ENCODE results near the gene CMSS1.
"Not testable (repeated sequence)": the region's sequence is repeated elsewhere in the genome, so short reads cannot be mapped to it uniquely, and the experiment has no call there.

The CMSS1 gene

GRCh38 chr3:100090669-100091005 lies 273.0 kb downstream of the CMSS1 start:
- no peak for DNase-seq

- no peak for DNase-seq
Observed at GRCh38 chr3:100093831-100094230, 276.2 kb downstream of the CMSS1 start.

GRCh38 chr3:100096286-100096685 lies 278.6 kb downstream of the CMSS1 start:
- DNase-seq, result not testable (repeated sequence)

GRCh38 chr3:100096866-100097265 lies 279.2 kb downstream of the CMSS1 start:
- DNase-seq, result no peak

GRCh38 chr3:100097919-100098783 lies 280.5 kb downstream of the CMSS1 start:
- DNase-seq, result no peak

GRCh38 chr3:100098784-100099070 lies 281.1 kb downstream of the CMSS1 start:
- DNase-seq, result no peak

GRCh38 chr3:100099621-100100020 lies 282.0 kb downstream of the CMSS1 start:
- DNase-seq, result no peak

GRCh38 chr3:100100425-100100824 lies 282.8 kb downstream of the CMSS1 start:
- DNase-seq, result no peak

- DNase-seq, result no peak
Observed at GRCh38 chr3:100102757-100103156, 285.1 kb downstream of the CMSS1 start.

GRCh38 chr3:100103558-100104441 lies 286.1 kb downstream of the CMSS1 start:
- DNase-seq, result no peak

- DNase-seq, result no peak
Observed at GRCh38 chr3:100104442-100104798, 286.8 kb downstream of the CMSS1 start.

GRCh38 chr3:100104817-100105413 lies 287.3 kb downstream of the CMSS1 start:
- DNase-seq, result no peak

- DNase-seq, result no peak
Observed at GRCh38 chr3:100105501-100105900, 287.8 kb downstream of the CMSS1 start.

- no peak for DNase-seq
Observed at GRCh38 chr3:100106094-100106493, 288.4 kb downstream of the CMSS1 start.

- DNase-seq, result no peak
Observed at GRCh38 chr3:100106531-100107141, 289.0 kb downstream of the CMSS1 start.

- DNase-seq, result no peak
Observed at GRCh38 chr3:100107221-100107814, 289.7 kb downstream of the CMSS1 start.

GRCh38 chr3:100108464-100109079 lies 290.9 kb downstream of the CMSS1 start:
- no peak for DNase-seq

- no peak for DNase-seq
Observed at GRCh38 chr3:100110162-100110561, 292.5 kb downstream of the CMSS1 start.

GRCh38 chr3:100111728-100112127 lies 294.1 kb downstream of the CMSS1 start:
- no peak for DNase-seq

GRCh38 chr3:100113723-100114412 lies 296.2 kb downstream of the CMSS1 start:
- no peak for DNase-seq

GRCh38 chr3:100114413-100115030 lies 296.9 kb downstream of the CMSS1 start, which contains the start of gene FILIP1L:
TSS of gene FILIP1L (minus strand) at chr3:100114501.
- DNase-seq, result no peak

Measured in activated CD4-positive, CD25-positive, alpha-beta regulatory T cell (primary cell).